GM19467 (cell line): ENCODE measurements around the gene ARFRP1.

Source experiments
- ATAC-seq: cut with Tn5 transposase; IDR thresholded peaks from one replicate; pipeline ENCODE4 v1.9.1; 2021; ENCODE audit warnings: mild to moderate bottlenecking, moderate library complexity; ENCODE audit not compliant: unreplicated experiment

The ARFRP1 gene

DNA sequence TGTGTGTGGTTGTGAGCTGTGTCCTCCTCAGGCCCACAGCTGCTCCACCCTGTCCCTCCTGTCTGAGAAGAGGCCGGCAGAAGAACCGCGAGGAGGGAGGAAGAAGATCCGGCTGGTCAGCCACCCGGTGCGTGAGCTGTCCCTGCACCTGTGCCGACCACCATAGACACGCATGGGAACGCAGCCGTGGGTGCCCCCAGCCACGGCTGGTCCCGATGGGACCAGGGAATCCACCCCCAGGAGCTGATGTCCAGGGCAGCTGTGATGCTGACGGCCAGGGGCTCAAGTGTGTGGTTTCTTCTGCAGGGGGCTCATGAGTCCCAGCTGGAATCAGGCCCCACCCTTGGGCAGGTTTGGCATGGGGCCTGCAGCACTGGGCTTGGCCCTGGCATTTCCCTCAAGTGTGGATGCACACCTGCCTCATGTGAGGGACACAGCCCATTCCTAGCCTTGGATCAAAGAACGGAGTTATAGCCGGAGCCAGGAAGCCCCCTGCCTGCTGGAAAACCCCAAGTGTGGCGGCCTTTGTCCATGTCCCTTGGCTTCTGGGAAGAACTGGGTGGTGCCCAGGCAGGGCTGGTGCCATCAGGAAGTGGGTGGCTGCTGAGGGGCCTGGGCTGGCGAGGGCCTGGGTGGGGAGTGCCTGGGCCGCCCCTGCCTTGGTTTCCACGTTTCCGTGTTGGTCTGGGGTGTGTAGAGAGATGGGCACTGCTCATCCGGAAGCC lies 15.9 kb downstream of the ARFRP1 start:
- no peak for ATAC-seq

DNA sequence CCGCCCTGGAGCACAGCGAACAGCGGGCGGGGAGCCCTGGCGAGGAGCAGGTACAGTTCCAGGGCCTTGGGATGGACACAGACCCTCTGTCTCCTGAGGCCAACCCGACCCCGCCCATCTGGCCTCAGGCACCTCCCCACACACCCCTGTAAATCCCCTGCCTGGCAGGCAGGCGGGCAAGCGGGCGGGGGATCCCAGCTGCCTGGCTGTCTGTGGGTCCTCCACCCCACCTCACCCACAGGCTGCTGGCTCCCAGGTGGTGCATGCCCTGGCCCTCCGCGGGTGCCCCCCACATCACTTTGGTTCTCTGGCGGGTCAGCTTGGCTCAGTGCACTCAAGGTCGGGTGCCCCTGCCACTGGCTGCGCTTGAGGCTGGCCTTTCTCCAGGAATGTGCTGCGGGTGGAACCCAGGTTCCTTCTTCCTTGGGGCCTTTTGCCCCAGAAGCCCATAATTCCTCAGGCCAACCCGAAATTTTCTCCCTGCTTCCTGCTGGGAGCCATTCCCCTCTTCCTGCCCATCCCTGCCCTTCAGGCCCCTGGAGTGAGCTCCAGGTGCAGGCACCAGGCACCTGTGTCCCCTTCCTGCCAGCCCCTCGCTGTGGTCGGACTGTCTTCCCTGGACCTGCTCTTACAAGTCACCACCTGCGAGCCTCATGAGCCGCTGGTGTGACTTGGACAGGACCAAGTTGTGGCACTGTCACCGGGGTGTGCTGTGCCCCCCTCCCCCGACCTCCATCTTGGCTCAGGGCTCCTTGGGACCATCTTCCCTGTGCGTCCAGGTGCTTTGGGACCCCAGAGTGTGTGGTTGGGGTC lies 16.7 kb downstream of the ARFRP1 start:
- no peak for ATAC-seq

DNA sequence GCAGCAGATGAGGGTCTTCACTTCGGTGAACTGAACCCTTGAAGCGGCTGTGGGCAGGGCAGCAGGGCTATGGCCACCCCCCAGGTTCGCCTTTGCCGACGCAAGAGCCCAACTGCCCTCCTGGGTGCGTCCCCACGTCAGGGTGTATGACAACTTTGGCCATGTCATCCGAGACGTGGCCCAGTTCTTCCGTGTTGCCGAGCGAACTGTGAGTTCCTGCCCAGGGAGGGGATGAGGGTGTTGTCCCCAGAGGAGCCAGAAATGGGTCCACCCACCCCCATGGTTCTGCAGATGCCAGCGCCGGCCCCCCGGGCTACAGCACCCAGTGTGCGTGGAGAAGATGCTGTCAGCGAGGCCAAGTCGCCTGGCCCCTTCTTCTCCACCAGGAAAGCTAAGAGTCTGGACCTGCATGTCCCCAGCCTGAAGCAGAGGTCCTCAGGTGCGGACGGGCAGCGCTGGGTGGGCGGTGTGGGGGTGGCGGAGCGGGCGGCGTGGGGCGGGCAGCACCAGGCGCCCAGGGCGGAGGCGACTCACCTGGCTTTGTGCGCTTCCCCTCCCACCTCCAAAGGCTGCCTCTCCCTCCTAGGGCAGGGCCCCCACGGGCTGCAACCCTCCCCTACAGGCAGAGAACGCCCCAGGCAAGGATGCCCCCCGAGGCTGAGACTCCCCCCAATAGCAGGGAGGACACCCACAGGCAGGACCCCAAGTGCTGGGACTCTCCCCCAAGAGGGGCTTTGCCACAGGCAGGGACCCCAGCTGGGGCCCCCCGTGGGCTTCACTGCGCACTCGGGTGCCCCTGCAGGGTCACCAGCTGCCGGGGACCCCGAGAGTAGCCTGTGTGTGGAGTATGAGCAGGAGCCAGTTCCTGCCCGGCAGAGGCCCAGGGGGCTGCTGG lies 17.5 kb downstream of the ARFRP1 start:
- no peak for ATAC-seq

DNA sequence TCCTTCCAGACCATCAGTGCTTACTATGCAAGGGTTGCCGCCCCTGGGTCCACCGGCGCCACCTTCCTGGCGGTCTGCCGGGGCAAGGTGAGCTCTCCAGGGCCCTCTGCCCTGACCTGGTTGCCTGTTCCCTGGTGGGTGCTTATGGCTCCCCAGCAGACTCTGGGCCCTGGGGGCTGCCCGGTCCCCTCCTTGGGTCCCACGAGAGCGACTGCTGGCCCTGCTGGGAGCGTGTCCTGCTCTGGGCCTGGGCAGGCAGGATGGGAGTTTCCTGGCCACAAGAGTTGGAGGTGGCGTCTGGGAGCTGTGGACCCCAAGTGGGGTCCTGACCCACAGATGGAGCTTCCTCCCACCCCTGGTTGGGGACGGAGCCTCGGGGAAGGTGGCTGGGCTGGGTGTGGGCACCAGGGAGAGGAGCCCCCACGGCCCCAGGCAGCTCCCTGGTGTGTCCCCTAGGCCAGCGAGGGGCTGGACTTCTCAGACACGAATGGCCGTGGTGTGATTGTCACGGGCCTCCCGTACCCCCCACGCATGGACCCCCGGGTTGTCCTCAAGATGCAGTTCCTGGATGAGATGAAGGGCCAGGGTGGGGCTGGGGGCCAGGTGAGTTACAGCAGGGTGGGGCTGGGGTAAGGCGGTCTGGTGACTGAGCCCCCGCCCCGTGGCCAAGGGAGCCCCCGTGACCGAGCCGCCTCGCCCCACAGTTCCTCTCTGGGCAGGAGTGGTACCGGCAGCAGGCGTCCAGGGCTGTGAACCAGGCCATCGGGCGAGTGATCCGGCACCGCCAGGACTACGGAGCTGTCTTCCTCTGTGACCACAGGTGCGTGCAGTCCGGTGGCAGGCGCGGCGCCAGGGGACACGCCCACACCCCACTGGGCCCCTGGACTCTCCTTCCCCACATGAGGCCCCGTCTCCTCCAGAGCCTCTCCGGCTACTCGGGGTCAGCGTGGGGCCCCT lies 18.5 kb downstream of the ARFRP1 start:
- ATAC-seq, result no peak

DNA sequence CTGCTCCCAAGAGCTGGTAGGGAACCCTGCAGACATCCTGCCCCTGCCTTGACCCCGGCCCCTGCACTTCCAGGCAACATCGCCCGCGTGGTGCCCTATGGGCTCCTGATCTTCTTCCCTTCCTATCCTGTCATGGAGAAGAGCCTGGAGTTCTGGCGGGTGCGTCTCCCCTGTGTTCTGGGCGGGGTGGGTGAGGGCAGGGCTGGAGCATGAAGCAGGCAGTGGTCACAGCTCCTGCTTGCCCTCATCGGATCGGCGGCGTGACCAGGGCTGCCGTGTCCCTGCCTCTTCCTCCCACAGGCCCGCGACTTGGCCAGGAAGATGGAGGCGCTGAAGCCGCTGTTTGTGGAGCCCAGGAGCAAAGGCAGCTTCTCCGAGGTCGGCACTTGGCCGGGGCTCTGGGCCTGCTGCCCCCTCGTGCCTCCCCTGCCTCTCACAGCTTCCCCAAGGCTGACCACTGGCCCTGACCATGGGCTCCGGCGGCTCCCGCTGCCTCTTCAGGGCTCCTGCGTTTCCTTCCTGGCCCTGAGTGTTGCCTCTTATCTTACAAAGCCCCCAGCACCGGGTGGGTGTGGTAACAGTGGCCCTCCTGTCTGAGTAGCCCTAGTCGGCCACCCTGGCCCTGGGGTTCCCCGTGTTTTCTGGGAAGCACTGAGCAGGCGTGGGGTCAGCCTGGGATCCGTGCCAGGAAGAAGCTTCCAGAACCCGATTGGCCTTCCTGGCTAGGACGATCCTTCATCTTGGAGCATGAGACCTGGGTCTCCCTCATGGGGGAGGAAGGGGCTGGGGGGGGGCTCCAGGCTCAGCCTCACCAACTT lies 19.3 kb downstream of the ARFRP1 start:
- ATAC-seq, result no peak

DNA sequence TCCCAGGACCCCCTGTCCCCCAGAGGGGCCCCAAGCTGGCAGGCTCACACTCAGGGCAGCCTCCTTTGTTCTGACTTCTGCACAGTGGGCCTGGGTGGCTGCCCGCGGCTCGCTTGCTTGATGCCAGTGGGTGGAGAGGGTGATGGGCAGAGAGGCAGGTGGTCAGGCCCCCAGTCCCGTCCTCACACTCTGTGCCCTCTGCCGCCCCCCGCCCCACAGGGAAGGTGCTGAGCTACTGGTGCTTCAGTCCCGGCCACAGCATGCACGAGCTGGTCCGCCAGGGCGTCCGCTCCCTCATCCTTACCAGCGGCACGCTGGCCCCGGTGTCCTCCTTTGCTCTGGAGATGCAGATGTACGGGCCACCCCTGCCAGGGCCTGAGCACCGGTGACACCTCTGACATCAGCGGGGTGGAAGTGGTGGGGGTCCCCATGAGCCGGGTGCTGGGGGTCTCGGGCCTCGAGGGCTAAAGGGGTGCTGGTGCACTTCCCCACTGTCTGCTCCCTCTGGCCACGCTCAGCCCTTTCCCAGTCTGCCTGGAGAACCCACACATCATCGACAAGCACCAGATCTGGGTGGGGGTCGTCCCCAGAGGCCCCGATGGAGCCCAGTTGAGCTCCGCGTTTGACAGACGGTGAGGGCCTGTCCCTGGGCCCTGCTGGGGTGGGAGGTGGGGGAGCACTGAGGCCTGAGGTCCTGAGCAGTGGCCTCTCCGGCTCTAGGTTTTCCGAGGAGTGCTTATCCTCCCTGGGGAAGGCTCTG lies 20.2 kb downstream of the ARFRP1 start:
- ATAC-seq, result no peak

DNA sequence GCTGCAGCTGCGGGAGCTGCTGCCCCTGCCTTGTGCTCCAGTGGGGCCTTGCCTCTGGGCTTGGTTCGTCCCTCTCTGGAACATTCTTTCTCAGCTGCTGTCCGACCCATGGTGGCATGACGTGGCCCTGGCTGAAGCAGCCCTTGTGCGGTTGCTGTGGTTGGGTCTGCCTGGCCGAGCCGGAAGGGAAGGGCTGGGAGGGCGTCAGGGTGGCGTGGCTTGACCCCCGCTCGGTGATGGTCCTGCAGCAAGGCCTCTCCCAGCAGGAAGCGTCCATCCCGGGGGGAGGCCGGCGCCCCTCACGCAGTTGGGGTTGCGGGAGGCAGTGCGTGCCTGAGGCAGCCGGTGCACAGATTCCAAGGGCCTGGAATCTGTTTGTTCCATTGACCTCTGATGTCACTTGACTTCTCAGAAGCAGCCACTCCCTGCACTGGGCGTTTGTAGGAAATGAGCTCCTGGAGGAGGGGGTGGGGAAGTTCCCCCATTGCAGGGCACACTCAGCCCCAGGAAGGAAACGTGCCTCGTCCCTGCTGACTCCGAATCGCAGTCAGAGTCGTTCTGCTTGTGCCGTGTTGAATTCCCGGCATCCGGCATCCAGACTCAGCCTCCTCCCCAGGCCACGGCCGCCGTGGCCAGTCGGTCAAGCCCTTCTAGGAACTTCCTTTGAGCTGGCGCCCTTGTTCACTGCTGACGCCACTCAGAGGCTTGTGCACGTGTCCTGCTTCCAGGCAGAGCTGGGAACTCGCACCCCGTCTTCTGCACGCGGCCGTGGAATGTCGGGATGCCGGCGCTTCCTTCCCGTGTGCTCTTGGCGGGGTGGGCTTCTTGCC lies 21.1 kb downstream of the ARFRP1 start:
- no peak for ATAC-seq

DNA sequence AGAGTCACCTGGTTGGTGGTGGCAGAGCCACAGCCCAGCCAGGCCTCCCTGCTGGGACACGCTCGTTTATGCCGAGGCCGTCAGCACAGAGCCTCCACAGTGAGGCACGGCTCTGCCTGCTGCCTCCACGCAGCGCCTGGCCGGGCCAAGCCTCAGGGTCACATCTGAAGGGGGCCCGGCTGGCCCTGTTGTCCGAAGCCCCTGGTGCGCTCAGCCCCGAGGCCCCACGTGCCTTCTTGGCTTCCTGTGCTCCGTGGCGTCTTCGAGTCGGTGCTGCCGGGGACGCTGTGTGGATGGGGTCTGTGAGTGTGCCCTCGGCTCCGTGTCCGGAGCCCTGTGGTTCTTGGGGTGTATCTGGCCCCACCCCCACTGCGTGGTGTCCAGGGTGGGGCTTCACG lies 21.7 kb downstream of the ARFRP1 start:
- no peak for ATAC-seq

DNA sequence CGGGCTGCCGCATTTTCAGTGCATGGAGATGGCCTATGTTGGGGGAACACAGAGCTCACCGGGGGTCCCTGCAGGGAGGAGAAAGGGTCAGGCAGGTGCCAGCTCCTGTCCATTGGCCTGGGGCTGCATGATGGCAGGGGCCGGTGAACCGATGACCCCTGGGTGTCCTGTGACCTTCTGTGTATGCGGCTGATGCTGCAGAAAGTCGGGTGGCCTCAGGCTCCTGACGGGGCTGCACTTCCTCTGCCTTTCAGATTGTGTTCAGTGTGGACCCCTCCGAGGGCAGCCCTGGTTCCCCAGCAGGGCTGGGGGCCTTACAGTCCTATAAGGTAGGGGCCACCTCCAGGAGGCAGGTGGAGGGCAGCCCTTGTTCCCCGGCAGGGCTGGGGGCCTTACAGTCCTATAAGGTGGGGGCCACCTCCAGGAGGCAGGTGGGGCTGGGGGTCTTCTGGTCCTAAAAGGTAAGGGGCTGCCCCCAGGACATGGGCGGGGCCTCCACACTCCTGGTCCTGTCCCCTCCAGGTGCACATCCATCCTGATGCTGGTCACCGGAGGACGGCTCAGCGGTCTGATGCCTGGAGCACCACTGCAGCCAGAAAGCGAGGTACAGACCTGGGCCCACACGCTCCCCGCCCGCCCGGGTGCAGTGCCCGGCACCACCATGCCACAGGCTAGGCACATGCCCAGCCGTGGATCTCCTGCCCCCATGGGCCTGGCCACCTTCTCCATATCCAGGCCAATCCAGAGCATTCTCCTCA lies 22.3 kb downstream of the ARFRP1 start:
- no peak for ATAC-seq

DNA sequence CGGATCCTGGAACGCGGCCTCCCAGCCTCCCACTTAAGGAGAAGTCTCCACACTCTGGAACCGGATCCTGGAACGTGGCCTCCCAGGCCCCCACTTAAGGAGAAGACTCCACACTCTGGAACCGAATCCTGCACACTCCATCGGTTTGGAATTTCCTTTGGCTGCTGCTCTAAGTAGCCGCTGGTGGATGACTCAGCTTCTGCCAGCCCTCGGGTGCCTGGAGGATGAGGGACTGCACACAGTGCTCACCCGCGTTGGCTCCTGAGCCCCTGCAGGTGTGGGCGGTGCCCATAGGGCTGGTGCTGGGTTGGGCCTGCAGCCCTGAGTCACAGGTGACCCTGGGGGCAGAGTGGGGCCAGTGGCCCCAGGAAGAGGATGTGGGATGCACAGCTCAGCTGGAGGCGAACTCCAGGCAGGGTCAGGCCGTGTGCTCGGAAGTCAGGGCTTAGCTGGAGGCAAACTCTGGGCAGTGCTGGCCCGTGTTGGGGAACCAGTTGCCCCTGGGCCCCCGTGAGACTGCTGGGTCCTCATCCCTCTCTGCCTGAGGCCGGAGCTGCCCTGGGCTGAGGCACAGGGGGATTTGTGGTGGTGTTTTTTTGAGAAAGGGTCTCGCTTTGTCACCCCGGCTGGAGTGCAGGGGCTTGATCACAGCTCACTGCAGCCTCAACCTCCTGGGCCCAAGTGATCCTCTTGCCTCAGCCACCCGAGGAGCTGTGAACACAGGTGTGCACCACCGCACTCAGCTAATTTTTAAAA lies 25.2 kb downstream of the ARFRP1 start:
- ATAC-seq, result no peak

DNA sequence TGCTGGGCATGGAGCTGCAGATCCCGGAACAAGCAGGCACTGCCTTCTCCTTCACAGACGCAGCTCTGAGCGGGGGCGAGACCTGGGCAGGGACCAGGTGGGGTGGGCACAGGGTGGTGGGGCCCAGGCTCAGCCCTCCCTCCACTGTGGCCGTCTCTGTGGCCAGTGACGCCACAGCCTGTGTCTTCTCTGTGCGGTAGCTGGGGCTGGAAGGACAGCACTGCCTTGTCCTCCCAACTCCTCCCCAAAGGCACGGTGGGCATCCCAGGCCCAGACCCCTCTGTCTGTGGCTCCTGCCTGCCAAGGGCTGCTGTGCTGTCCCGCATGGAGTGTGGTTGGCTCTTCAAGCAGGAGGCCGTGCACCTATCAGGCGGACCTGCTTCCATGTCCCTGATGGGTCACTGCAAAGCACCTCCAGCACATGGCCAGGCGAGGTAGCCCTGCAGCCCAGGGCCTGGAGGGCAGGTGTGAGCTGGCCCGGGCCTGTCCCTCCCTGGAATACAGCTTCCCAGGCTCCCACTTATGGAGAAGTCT lies 26.1 kb downstream of the ARFRP1 start:
- ATAC-seq, result no peak

DNA sequence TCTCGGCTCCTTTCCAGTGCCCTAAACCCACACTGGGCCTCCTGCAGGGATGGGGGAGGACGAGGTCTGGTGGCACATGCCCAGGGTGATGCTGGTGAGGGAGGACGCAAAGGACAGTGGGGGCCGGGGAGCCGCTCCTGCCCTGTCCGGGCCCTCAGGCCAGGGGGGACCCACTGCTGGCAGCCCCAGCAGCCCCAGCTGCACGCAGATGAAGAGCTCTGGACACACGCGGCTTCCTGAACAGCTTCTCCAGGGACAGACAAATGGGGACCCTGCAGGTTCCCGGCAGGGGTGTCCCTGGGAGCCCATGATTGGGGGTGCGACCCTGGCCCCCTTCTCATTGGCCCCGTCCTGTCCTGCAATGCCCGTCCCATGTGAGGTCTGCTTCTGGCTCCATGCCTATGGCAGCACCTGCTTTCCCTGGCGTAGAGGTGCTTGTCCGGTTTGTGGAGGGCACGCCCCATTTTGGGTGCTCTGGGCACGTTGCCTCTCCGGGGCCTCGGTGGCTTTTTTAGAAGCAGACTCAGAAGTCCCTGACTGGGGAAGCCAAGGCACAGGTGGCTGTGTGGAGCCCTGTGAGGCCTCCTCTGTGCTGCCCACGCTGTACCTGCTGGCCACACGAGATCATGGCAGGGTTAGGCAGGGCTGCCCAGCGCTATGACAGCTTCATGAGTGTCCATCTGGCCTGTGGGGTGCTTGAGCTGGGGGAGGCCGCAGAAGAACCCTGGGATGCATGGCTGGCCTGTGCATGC lies 26.7 kb downstream of the ARFRP1 start:
- no peak for ATAC-seq

DNA sequence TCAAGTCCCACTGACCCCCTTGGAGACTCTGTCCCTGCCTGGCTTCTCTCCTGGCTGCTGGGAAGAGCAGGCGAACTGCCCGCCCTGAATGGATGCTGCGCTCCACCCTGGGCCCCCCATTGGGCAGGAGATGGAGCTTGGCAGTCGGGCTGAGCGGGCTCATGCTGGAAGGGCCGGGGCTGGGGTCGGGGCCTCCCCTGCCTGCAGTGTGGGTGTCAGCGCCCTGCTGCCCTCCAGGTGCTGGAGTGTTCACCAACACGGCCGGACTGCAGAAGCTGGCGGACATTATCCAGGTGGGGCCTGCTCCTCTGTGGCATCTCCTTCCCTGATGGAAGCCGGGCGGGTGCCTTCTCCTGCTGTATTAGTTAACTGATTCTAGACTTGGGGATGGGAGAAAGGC lies 27.3 kb downstream of the ARFRP1 start:
- no peak for ATAC-seq

DNA sequence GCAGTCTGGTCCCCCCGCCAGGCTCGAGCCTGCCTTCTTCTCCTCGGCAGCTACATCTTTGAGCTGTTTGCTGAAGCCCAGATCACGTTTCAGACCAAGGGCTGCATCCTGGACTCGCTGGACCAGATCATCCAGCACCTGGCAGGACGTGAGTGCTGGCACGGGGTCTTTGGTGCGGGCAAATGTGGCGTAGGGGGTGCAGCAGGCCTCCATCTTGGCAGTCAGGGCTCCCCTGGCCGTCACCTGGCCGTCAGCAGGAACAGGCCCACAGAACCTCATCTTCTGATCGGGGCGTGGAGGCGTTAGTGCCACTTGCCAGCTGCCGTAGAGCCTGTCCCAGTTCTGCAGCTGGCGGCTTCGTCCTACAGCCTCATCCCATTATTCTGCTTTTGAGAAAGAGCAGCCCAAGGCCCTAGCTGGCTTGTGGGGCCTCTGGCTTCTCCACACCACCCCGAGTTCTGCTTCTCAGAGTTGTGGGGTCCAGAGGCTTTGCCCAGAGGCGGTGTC lies 27.9 kb downstream of the ARFRP1 start:
- ATAC-seq, result no peak
